Germinal center (tissue), 1 donor: ENCODE results near the gene GLT8D1.
A peak's percentile ranks its signal among the peaks of the same experiment; 100 is the strongest.

ENCODE experiments used
- DNase-seq: peaks from one replicate; pipeline ENCODE4 v3.0.0; 2012; ENCODE audit warnings: mixed read lengths, low spot score

Gene GLT8D1

GRCh38 chr3:52712291-52713212 is 7.0 kb upstream of the GLT8D1 start:
- DNase-seq: no peak

GRCh38 chr3:52710512-52710911 is 4.9 kb upstream of the GLT8D1 start:
- no peak for DNase-seq

- DNase-seq: peak; percentile 48
These were observed 2.0 kb upstream of the GLT8D1 start for GRCh38 chr3:52707585-52707984.

- DNase-seq: no peak
These were observed 228 bp downstream of the GLT8D1 start for GRCh38 chr3:52705438-52705687.

- peak; percentile 27 for DNase-seq
These were observed 767 bp downstream of the GLT8D1 start for GRCh38 chr3:52704611-52705437.

GRCh38 chr3:52703341-52703740 is 2.2 kb downstream of the GLT8D1 start:
- DNase-seq: no peak

- DNase-seq: no peak
These were observed 8.0 kb downstream of the GLT8D1 start for GRCh38 chr3:52697632-52697965.

- DNase-seq: no peak
These were observed 8.6 kb downstream of the GLT8D1 start for GRCh38 chr3:52696830-52697631.

- no peak for DNase-seq
These were observed 9.6 kb downstream of the GLT8D1 start for GRCh38 chr3:52695798-52696671.

GRCh38 chr3:52694528-52695189 is 10.9 kb downstream of the GLT8D1 start:
- no peak for DNase-seq

- DNase-seq: no peak
These were observed 12.5 kb downstream of the GLT8D1 start for GRCh38 chr3:52693071-52693470.

GRCh38 chr3:52690560-52690959 is 15.0 kb downstream of the GLT8D1 start:
- no peak for DNase-seq

- DNase-seq: no peak
These were observed 16.4 kb downstream of the GLT8D1 start for GRCh38 chr3:52689151-52689550.

GRCh38 chr3:52688266-52688665 is 17.3 kb downstream of the GLT8D1 start:
- DNase-seq: no peak

GRCh38 chr3:52685709-52686691 is 19.6 kb downstream of the GLT8D1 start, which contains the start of the genes GNL3 and PBRM1:
Gene GNL3, plus strand, starts transcription at chr3:52686032. Its CDS starts 61 bp downstream, at chr3:52686093.
Gene PBRM1, minus strand, starts transcription at chr3:52685913.
- peak; percentile 94 for DNase-seq

GRCh38 chr3:52685285-52685708 is 20.3 kb downstream of the GLT8D1 start:
- DNase-seq: peak; percentile 92

GRCh38 chr3:52684184-52684583 is 21.4 kb downstream of the GLT8D1 start:
- no peak for DNase-seq

- DNase-seq: no peak
These were observed 22.0 kb downstream of the GLT8D1 start for GRCh38 chr3:52683611-52684010.

GRCh38 chr3:52682016-52682415 is 23.6 kb downstream of the GLT8D1 start:
- no peak for DNase-seq

GRCh38 chr3:52681596-52681995 is 24.0 kb downstream of the GLT8D1 start:
- DNase-seq: no peak
